ENCODE results near the gene MAVS. TPM values are rescaled to one million over a fixed set of nuclear protein-coding genes. Genes with fewer than 3 reads are reported as not detected.
A peak's percentile ranks its signal among the peaks of the same experiment; 100 is the strongest.

The MAVS gene
- total and polyA plus RNA-seq, 8 donors: 25.4 to 38.7 (median 32.1) TPM

GRCh38 chr20:3925113-3925695, 78.6 kb downstream of the MAVS start:
- Histone ChIP-seq H3K36me3 (peaks cover 0 to 53% of the 10 kb centered on the region in 2 donors), H3K4me1 (peaks cover 4 to 82% of the 10 kb centered on the region in 2 donors), H3K27ac (peak overlapping the region in 1 of 2 donors; percentile 85), H3K9me3 (no peaks in the 10 kb centered on the region), H3K4me3 (no peak overlapping the region), H3K27me3 (no peaks in the 10 kb centered on the region)
- ATAC-seq (no peak), DNase-seq (no peak)
- TF ChIP-seq CTCF (IDR thresholded peaks at IDR 0.05): no peak
- intact Hi-C loops (cut with DNase I): no loop called here

Small RNA genes within 50 kb of the gene (microRNA-seq; reads per million reads assigned to microRNA genes)
- gene MIR103A2: 0 to 0.17 reads per million in 2 donors
- gene MIR103B2: 0 reads per million in 2 donors

Other genes with a start within 250 kb of the MAVS start
- not detected for gene GFRA4, start 183.4 kb upstream of the MAVS start, total RNA-seq
- not detected for gene GFRA4, start 183.4 kb upstream of the MAVS start, polyA plus RNA-seq (ENCODE audit: insufficient read length in 6 of 6)
- 10 to 100 TPM; 15.4 to 16.5 TPM for gene ADAM33, start 164.8 kb upstream of the MAVS start, total RNA-seq
- 10 to 100 TPM in 4 of 6 donors, 1 to 10 TPM in 2; 7.4 to 18.6 (median 10.7) TPM for gene ADAM33, start 164.8 kb upstream of the MAVS start, polyA plus RNA-seq (ENCODE audit: insufficient read length in 6 of 6)
- 10 to 100 TPM; 22.8 to 45.8 TPM for gene SIGLEC1, start 134.2 kb upstream of the MAVS start, total RNA-seq
- gene SIGLEC1, start 134.2 kb upstream of the MAVS start, polyA plus RNA-seq (ENCODE audit: insufficient read length in 6 of 6): 1 to 10 TPM; 1.8 to 3.5 (median 2.5) TPM
- 10 to 100 TPM; 14.6 to 22.1 TPM for gene HSPA12B, start 114.1 kb upstream of the MAVS start, total RNA-seq
- gene HSPA12B, start 114.1 kb upstream of the MAVS start, polyA plus RNA-seq (ENCODE audit: insufficient read length in 6 of 6): 10 to 100 TPM; 21.8 to 31.8 (median 26.0) TPM
- gene ADISSP, start 79.1 kb upstream of the MAVS start, total RNA-seq: 10 to 100 TPM; 19.4 to 35.6 TPM
- gene ADISSP, start 79.1 kb upstream of the MAVS start, polyA plus RNA-seq (ENCODE audit: insufficient read length in 6 of 6): 10 to 100 TPM; 20.9 to 37.3 (median 29.4) TPM
- 1 to 10 TPM in 1 of 2 donors, under 1 TPM in 1; 0.26 to 2.8 TPM for gene SPEF1, start 65.4 kb upstream of the MAVS start, total RNA-seq
- 1 to 10 TPM in 4 of 6 donors, under 1 TPM in 2; 0.63 to 4.0 (median 1.9) TPM for gene SPEF1, start 65.4 kb upstream of the MAVS start, polyA plus RNA-seq (ENCODE audit: insufficient read length in 6 of 6)
- 10 to 100 TPM; 78.5 to 94.5 TPM for gene CENPB, start 60.1 kb upstream of the MAVS start, total RNA-seq
- 10 to 100 TPM; 38.0 to 62.1 (median 52.9) TPM for gene CENPB, start 60.1 kb upstream of the MAVS start, polyA plus RNA-seq (ENCODE audit: insufficient read length in 6 of 6)
- 100 to 1,000 TPM; 111 to 121 TPM for gene CDC25B, start 50.5 kb upstream of the MAVS start, total RNA-seq
- gene CDC25B, start 50.5 kb upstream of the MAVS start, polyA plus RNA-seq (ENCODE audit: insufficient read length in 6 of 6): 10 to 100 TPM; 50.8 to 77.9 (median 55.1) TPM
- gene AP5S1, start 26.3 kb upstream of the MAVS start, total RNA-seq: 10 to 100 TPM; 12.7 to 13.6 TPM
- gene AP5S1, start 26.3 kb upstream of the MAVS start, polyA plus RNA-seq (ENCODE audit: insufficient read length in 6 of 6): 10 to 100 TPM in 4 of 6 donors, 1 to 10 TPM in 2; 8.3 to 12.0 (median 11.2) TPM
- gene PANK2, start 42.6 kb downstream of the MAVS start, total RNA-seq: 10 to 100 TPM; 39.4 to 47.8 TPM
- 10 to 100 TPM; 34.1 to 41.0 (median 36.5) TPM for gene PANK2, start 42.6 kb downstream of the MAVS start, polyA plus RNA-seq (ENCODE audit: insufficient read length in 6 of 6)
- 10 to 100 TPM; 27.4 to 46.2 TPM for gene RNF24, start 168.7 kb downstream of the MAVS start, total RNA-seq
- gene RNF24, start 168.7 kb downstream of the MAVS start, polyA plus RNA-seq (ENCODE audit: insufficient read length in 6 of 6): 10 to 100 TPM; 20.4 to 29.5 (median 25.7) TPM

All from left lung (tissue), 10 donors.